ENCODE measurements around the gene LTA4H. TPM values are rescaled to one million over a fixed set of nuclear protein-coding genes. Genes with fewer than 3 reads are reported as not detected.

LTA4H gene
- total and polyA plus RNA-seq, 4 donors = 45.5 to 66.8 (median 54.4) TPM

- Histone ChIP-seq H3K27me3 (ENCODE audit: control insufficient read depth in 1 of 2, insufficient read depth in 2 of 2, low read length in 1 of 2) (no peaks in the 10 kb centered on the region), H3K4me1 (ENCODE audit: control insufficient read depth in 1 of 2, insufficient read depth in 2 of 2, low read length in 2 of 2) (no peaks in the 10 kb centered on the region), H3K36me3 (ENCODE audit: control insufficient read depth in 1 of 2, insufficient read depth in 2 of 2, low read length in 1 of 2) (no peaks in the 10 kb centered on the region), H3K27ac (ENCODE audit: low read depth in 1 of 2, low read length in 2 of 2) (no peak overlapping the region), H3K9me3 (ENCODE audit: control insufficient read depth, low read length) (no peaks in the 10 kb centered on the region), H3K4me3 (ENCODE audit: low read length in 2 of 2) (no peak overlapping the region)
- ATAC-seq (ENCODE audit: low FRiP score) (no peak), DNase-seq (no peak)
- intact Hi-C loops (cut with DNase I) = no loop called here
- WGBS, 2 donors = 90 to 91% methylated on average over 2 of the region's 2 CpGs
Measured at GRCh38 chr12:96051756-96052485, 16.5 kb upstream of the LTA4H start.

- DNase-seq (no peak), ATAC-seq (ENCODE audit: low FRiP score) (no peak)
- H3K9me3 ChIP-seq (ENCODE audit: control insufficient read depth, low read length) = no peaks in the 10 kb centered on the region
- H3K27me3 ChIP-seq (ENCODE audit: control insufficient read depth in 1 of 2, insufficient read depth in 2 of 2, low read length in 1 of 2) = no peaks in the 10 kb centered on the region
- H3K4me1 ChIP-seq (ENCODE audit: control insufficient read depth in 1 of 2, insufficient read depth in 2 of 2, low read length in 2 of 2) = no peaks in the 10 kb centered on the region
- no peaks in the 10 kb centered on the region for H3K36me3 ChIP-seq (ENCODE audit: control insufficient read depth in 1 of 2, insufficient read depth in 2 of 2, low read length in 1 of 2)
- intact Hi-C loops (cut with DNase I) = no loop called here
- H3K27ac ChIP-seq (ENCODE audit: low read depth in 1 of 2, low read length in 2 of 2) = no peak overlapping the region
- H3K4me3 ChIP-seq (ENCODE audit: low read length in 2 of 2) = no peak overlapping the region
- WGBS, 2 donors = 80 to 84% methylated on average over 2 of the region's 2 CpGs
Measured at GRCh38 chr12:96050139-96050538, 14.8 kb upstream of the LTA4H start.

DNA sequence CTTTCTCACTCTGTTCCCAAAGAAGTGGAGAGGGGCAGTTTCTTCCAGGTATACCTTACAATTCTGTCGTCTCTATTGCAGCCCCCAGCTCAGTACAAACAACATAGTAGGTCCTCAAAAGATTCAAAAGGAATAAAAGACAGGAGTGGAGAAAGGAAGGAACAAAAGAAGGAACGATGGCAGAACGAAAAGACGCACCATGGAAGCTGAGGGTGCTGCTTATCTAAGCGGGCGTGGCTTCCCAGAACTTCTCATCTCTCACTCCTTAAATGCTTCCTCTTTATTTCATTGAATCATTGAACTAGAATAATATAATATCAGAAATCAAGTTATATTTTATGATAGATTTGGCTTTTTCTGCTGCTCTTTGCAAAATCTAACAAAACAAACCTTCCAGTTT is 13.7 kb upstream of the LTA4H start:
- no peaks in the 10 kb centered on the region for H3K9me3 ChIP-seq (ENCODE audit: control insufficient read depth, low read length)
- DNase-seq = no peak
- ATAC-seq (ENCODE audit: low FRiP score) = no peak
- H3K4me1 ChIP-seq (ENCODE audit: control insufficient read depth in 1 of 2, insufficient read depth in 2 of 2, low read length in 2 of 2) = no peaks in the 10 kb centered on the region
- no peaks in the 10 kb centered on the region for H3K36me3 ChIP-seq (ENCODE audit: control insufficient read depth in 1 of 2, insufficient read depth in 2 of 2, low read length in 1 of 2)
- intact Hi-C loops (cut with DNase I) = no loop called here
- no peaks in the 10 kb centered on the region for H3K27me3 ChIP-seq (ENCODE audit: control insufficient read depth in 1 of 2, insufficient read depth in 2 of 2, low read length in 1 of 2)
- 87 to 95% methylated on average over 6 of the region's 6 CpGs for WGBS, 2 donors
- no peak overlapping the region for H3K27ac ChIP-seq (ENCODE audit: low read depth in 1 of 2, low read length in 2 of 2)
- no peak overlapping the region for H3K4me3 ChIP-seq (ENCODE audit: low read length in 2 of 2)

- Histone ChIP-seq H3K27ac (ENCODE audit: low read depth in 1 of 2, low read length in 2 of 2) (no peak overlapping the region), H3K4me1 (ENCODE audit: control insufficient read depth in 1 of 2, insufficient read depth in 2 of 2, low read length in 2 of 2) (no peaks in the 10 kb centered on the region), H3K36me3 (ENCODE audit: control insufficient read depth in 1 of 2, insufficient read depth in 2 of 2, low read length in 1 of 2) (no peaks in the 10 kb centered on the region), H3K27me3 (ENCODE audit: control insufficient read depth in 1 of 2, insufficient read depth in 2 of 2, low read length in 1 of 2) (no peaks in the 10 kb centered on the region), H3K4me3 (ENCODE audit: low read length in 2 of 2) (no peak overlapping the region), H3K9me3 (ENCODE audit: control insufficient read depth, low read length) (no peaks in the 10 kb centered on the region)
- 38 to 40% methylated on average over 5 of the region's 5 CpGs for WGBS, 2 donors
- intact Hi-C loops (cut with DNase I) = no loop called here
- ATAC-seq (ENCODE audit: low FRiP score) = no peak
- no peak for DNase-seq
Measured at GRCh38 chr12:96048393-96048969, 13.1 kb upstream of the LTA4H start.

GRCh38 chr12:96047229-96048211 is 12.1 kb upstream of the LTA4H start:
- intact Hi-C loops (cut with DNase I) = no loop called here
- 38 to 43% methylated on average over 7 of the region's 7 CpGs for WGBS, 2 donors
- no peaks in the 10 kb centered on the region for H3K4me1 ChIP-seq (ENCODE audit: control insufficient read depth in 1 of 2, insufficient read depth in 2 of 2, low read length in 2 of 2)
- no peaks in the 10 kb centered on the region for H3K36me3 ChIP-seq (ENCODE audit: control insufficient read depth in 1 of 2, insufficient read depth in 2 of 2, low read length in 1 of 2)
- H3K27ac ChIP-seq (ENCODE audit: low read depth in 1 of 2, low read length in 2 of 2) = no peak overlapping the region
- ATAC-seq (ENCODE audit: low FRiP score) (peak; percentile 44), DNase-seq (no peak)
- no peak overlapping the region for H3K4me3 ChIP-seq (ENCODE audit: low read length in 2 of 2)
- no peaks in the 10 kb centered on the region for H3K27me3 ChIP-seq (ENCODE audit: control insufficient read depth in 1 of 2, insufficient read depth in 2 of 2, low read length in 1 of 2)
- no peaks in the 10 kb centered on the region for H3K9me3 ChIP-seq (ENCODE audit: control insufficient read depth, low read length)

DNA sequence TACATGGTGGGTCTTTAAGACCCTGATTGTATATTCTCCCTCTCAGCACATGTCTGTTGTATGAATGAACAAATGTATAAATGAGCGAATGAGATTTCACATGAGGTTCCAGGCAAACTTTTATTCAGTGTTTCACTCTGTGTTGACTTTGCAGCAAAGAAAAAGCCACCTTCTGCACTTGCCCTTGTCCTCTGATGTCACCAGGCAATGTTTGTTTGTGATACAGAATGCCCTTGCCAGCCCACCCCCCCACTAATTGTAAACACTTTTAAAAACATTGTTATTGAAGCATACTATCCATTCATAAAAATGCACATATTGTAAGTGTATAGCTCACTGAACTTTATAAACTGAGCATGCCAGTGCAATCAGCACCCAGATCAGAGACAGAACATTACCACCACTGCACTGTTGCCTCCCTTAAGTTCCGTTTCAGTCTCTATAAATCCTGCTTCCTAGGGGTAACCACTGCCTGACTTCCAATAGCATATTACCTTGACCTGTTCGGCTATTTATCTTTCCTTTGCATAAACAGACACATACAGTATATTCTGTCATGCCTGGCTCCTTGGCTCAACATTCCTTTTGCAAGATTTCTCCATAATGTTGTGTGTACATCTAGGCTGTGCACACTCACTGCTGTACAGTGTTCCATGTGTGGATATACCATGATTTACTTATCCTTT is 11.3 kb upstream of the LTA4H start:
- no peaks in the 10 kb centered on the region for H3K27me3 ChIP-seq (ENCODE audit: control insufficient read depth in 1 of 2, insufficient read depth in 2 of 2, low read length in 1 of 2)
- no peak for ATAC-seq (ENCODE audit: low FRiP score)
- H3K27ac ChIP-seq (ENCODE audit: low read depth in 1 of 2, low read length in 2 of 2) = no peak overlapping the region
- WGBS, 2 donors = 87 to 88% methylated on average over 3 of the region's 3 CpGs
- no peaks in the 10 kb centered on the region for H3K4me1 ChIP-seq (ENCODE audit: control insufficient read depth in 1 of 2, insufficient read depth in 2 of 2, low read length in 2 of 2)
- H3K36me3 ChIP-seq (ENCODE audit: control insufficient read depth in 1 of 2, insufficient read depth in 2 of 2, low read length in 1 of 2) = no peaks in the 10 kb centered on the region
- no peak for DNase-seq
- H3K9me3 ChIP-seq (ENCODE audit: control insufficient read depth, low read length) = no peaks in the 10 kb centered on the region
- intact Hi-C loops (cut with DNase I) = no loop called here
- H3K4me3 ChIP-seq (ENCODE audit: low read length in 2 of 2) = no peak overlapping the region

GRCh38 chr12:96045566-96045965 is 10.2 kb upstream of the LTA4H start:
- no peaks in the 10 kb centered on the region for H3K9me3 ChIP-seq (ENCODE audit: control insufficient read depth, low read length)
- peak in 1 of 2 donors; percentile 63 for DNase-seq
- H3K27me3 ChIP-seq (ENCODE audit: control insufficient read depth in 1 of 2, insufficient read depth in 2 of 2, low read length in 1 of 2) = no peaks in the 10 kb centered on the region
- WGBS, 2 donors = 84 to 85% methylated on average over 7 of the region's 7 CpGs
- peak; percentile 29 for ATAC-seq (ENCODE audit: low FRiP score)
- H3K36me3 ChIP-seq (ENCODE audit: control insufficient read depth in 1 of 2, insufficient read depth in 2 of 2, low read length in 1 of 2) = no peaks in the 10 kb centered on the region
- H3K4me3 ChIP-seq (ENCODE audit: low read length in 2 of 2) = no peak overlapping the region
- no peaks in the 10 kb centered on the region for H3K4me1 ChIP-seq (ENCODE audit: control insufficient read depth in 1 of 2, insufficient read depth in 2 of 2, low read length in 2 of 2)
- intact Hi-C loops (cut with DNase I) = no loop called here
- no peak overlapping the region for H3K27ac ChIP-seq (ENCODE audit: low read depth in 1 of 2, low read length in 2 of 2)

- intact Hi-C loops (cut with DNase I) = no loop called here
- DNase-seq (no peak), ATAC-seq (ENCODE audit: low FRiP score) (no peak)
- Histone ChIP-seq H3K9me3 (ENCODE audit: control insufficient read depth, low read length) (no peaks in the 10 kb centered on the region), H3K4me3 (ENCODE audit: low read length in 2 of 2) (no peak overlapping the region), H3K27me3 (ENCODE audit: control insufficient read depth in 1 of 2, insufficient read depth in 2 of 2, low read length in 1 of 2) (no peaks in the 10 kb centered on the region), H3K36me3 (ENCODE audit: control insufficient read depth in 1 of 2, insufficient read depth in 2 of 2, low read length in 1 of 2) (no peaks in the 10 kb centered on the region), H3K4me1 (ENCODE audit: control insufficient read depth in 1 of 2, insufficient read depth in 2 of 2, low read length in 2 of 2) (no peaks in the 10 kb centered on the region), H3K27ac (ENCODE audit: low read depth in 1 of 2, low read length in 2 of 2) (no peak overlapping the region)
- 96% methylated on average over 2 of the region's 2 CpGs for WGBS, 2 donors
Measured at GRCh38 chr12:96044943-96045290, 9.5 kb upstream of the LTA4H start.
